HepG2 (cell line): ENCODE results near the gene ZNF396.

Experiments
- ATF1 ChIP-seq: IDR thresholded peaks from 2 replicates; pipeline ENCODE4 v1.6.1; 2016; ENCODE audit warnings: mild to moderate bottlenecking, control low read depth
- CTCF ChIP-seq: sonication (generic); formaldehyde crosslinking; IDR thresholded peaks from 2 replicates; pipeline ENCODE4 v1.5.0; 2020; ENCODE audit warnings: mild to moderate bottlenecking, missing genetic modification reagents, moderate library complexity
- FOXM1 ChIP-seq: sonication (generic); formaldehyde crosslinking; IDR thresholded peaks from 2 replicates; pipeline ENCODE4 v1.5.0; 2020; ENCODE audit warnings: missing genetic modification reagents
- HHEX ChIP-seq: IDR thresholded peaks from 2 replicates; pipeline ENCODE4 v1.6.1; 2016; ENCODE audit warnings: control low read depth
- NFIB ChIP-seq: sonication (generic); formaldehyde crosslinking; IDR thresholded peaks from 2 replicates; pipeline ENCODE4 v1.9.0; 2021; ENCODE audit warnings: missing genetic modification reagents, mild to moderate bottlenecking, borderline replicate concordance
- POLR2A ChIP-seq, 2 experiments: IDR thresholded peaks; 2 replicates each; pipeline ENCODE4 v1.6.1; 2011; ENCODE audit warnings: low read depth in 2 of 2, low read length in 2 of 2, mild to moderate bottlenecking in 1 of 2, moderate library complexity in 1 of 2; ENCODE audit not compliant: insufficient read depth in 1 of 2
- RXRA ChIP-seq: sonication (generic); formaldehyde crosslinking; IDR thresholded peaks from 2 replicates; pipeline ENCODE4 v1.5.1; 2020; ENCODE audit warnings: missing genetic modification reagents
- SIN3A ChIP-seq: IDR thresholded peaks from 2 replicates; pipeline ENCODE4 v1.6.1; 2011; ENCODE audit warnings: low read depth, mild to moderate bottlenecking, control low read depth, low read length, borderline replicate concordance
- SP1 ChIP-seq, 2 experiments: fragments of 450-650 bp in 1 of 2; sonication (generic) in 1 of 2; formaldehyde crosslinking in 1 of 2; IDR thresholded peaks; 2 replicates each; pipeline versions ENCODE4 v1.4.0 to v1.6.1; 2016 to 2020; ENCODE audit warnings: missing genetic modification reagents in 1 of 2
- TAF1 ChIP-seq: sonication (generic); formaldehyde crosslinking; IDR thresholded peaks from 2 replicates; pipeline ENCODE4 v1.4.0; 2020; ENCODE audit warnings: missing genetic modification reagents
- ZNF646 ChIP-seq: sonication (generic); formaldehyde crosslinking; IDR thresholded peaks from 2 replicates; pipeline ENCODE4 v1.9.0; 2021; ENCODE audit warnings: mild to moderate bottlenecking, missing genetic modification reagents

GRCh38 chr18:35406666-35407065, 29.5 kb upstream of the ZNF396 start:
- TF ChIP-seq RXRA (CRISPR knock-in tag): no peak
- TF ChIP-seq ZNF646: no peak
- TF ChIP-seq CTCF: no peak
- no peak for TF ChIP-seq TAF1
- TF ChIP-seq POLR2A (IDR thresholded peaks at IDR 0.05; ENCODE audit: insufficient read depth in 1 of 2, low read depth in 2 of 2, low read length in 2 of 2): no peak
- no peak for TF ChIP-seq SIN3A
- no peak for TF ChIP-seq SP1 (IDR thresholded peaks at IDR 0.05)
- no peak for TF ChIP-seq SP1 (CRISPR knock-in tag; IDR thresholded peaks at IDR 0.05)
- no peak for TF ChIP-seq ATF1
- no peak for TF ChIP-seq HHEX (CRISPR knock-in tag)
- TF ChIP-seq NFIB (CRISPR knock-in tag): no peak
- no peak for TF ChIP-seq FOXM1 (CRISPR knock-in tag)
